ENCODE measurements around the gene FLT1.

The FLT1 gene

GRCh38 chr13:28423010-28423409 lies 71.9 kb downstream of the FLT1 start:
- no peak for DNase-seq

- peak; percentile 1 for DNase-seq
These were observed 73.1 kb downstream of the FLT1 start for GRCh38 chr13:28421676-28422410.

GRCh38 chr13:28420704-28421103 lies 74.2 kb downstream of the FLT1 start:
- DNase-seq = no peak

- DNase-seq = no peak
These were observed 78.9 kb downstream of the FLT1 start for GRCh38 chr13:28415994-28416421.

- no peak for DNase-seq
These were observed 80.9 kb downstream of the FLT1 start for GRCh38 chr13:28413999-28414398.

- DNase-seq = no peak
These were observed 81.9 kb downstream of the FLT1 start for GRCh38 chr13:28412981-28413380.

- DNase-seq = no peak
These were observed 83.0 kb downstream of the FLT1 start for GRCh38 chr13:28411831-28412353.

- DNase-seq = no peak
These were observed 84.8 kb downstream of the FLT1 start for GRCh38 chr13:28410096-28410495.

GRCh38 chr13:28409648-28410047 lies 85.3 kb downstream of the FLT1 start:
- DNase-seq = no peak

GRCh38 chr13:28408863-28409262 lies 86.1 kb downstream of the FLT1 start:
- DNase-seq = no peak

- no peak for DNase-seq
These were observed 86.6 kb downstream of the FLT1 start for GRCh38 chr13:28408235-28408848.

GRCh38 chr13:28406733-28407266 lies 88.1 kb downstream of the FLT1 start:
- no peak for DNase-seq

GRCh38 chr13:28402057-28402381 lies 92.9 kb downstream of the FLT1 start:
- no peak for DNase-seq

GRCh38 chr13:28401303-28402056 lies 93.4 kb downstream of the FLT1 start:
- DNase-seq = no peak

- DNase-seq = no peak
These were observed 98.9 kb downstream of the FLT1 start for GRCh38 chr13:28396053-28396452.

GRCh38 chr13:28394422-28394821 lies 100.5 kb downstream of the FLT1 start:
- no peak for DNase-seq

- DNase-seq = no peak
These were observed 101.9 kb downstream of the FLT1 start for GRCh38 chr13:28392896-28393505.

GRCh38 chr13:28392428-28392827 lies 102.5 kb downstream of the FLT1 start:
- no peak for DNase-seq

GRCh38 chr13:28387740-28388501 lies 107.0 kb downstream of the FLT1 start:
- no peak for DNase-seq

- no peak for DNase-seq
These were observed 109.6 kb downstream of the FLT1 start for GRCh38 chr13:28385362-28385761.

GRCh38 chr13:28384789-28385188 lies 110.1 kb downstream of the FLT1 start:
- DNase-seq = no peak

GRCh38 chr13:28380319-28380718 lies 114.6 kb downstream of the FLT1 start:
- DNase-seq = no peak
